Stimulated activated CD8-positive, alpha-beta memory T cell treated with anti-CD3 and anti-CD28 coated beads, Interleukin-2, amount 100 ng/mL, for 1 hour (primary cell): Measurements from ENCODE around the gene PEMT.

Experiments
- DNase-seq, 2 donors: peaks; one replicate each; pipeline ENCODE4 v3.0.0-alpha.2; 2020; ENCODE audit warnings: low read depth in 2 of 2

PEMT gene

GRCh38 chr17:17605083-17605728, 13.7 kb upstream of the PEMT start:
- no peak for DNase-seq

DNA sequence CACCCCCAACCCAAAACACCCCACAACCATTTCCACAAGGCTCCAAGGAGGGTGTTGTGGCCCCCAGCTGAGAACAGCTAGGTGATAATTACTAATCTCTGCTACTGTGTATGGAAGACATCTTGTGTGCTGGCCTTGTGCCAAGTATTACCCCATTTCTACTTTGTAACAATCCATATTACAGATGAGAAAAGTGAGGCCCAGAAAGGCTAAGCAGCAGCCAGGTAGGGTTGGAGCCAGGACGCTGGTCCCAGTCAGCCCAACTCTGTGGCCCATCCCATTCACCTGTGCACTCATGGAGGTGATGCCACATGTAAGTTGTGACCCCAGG, 12.4 kb upstream of the PEMT start:
- DNase-seq: no peak

GRCh38 chr17:17603178-17603894, 11.8 kb upstream of the PEMT start:
- no peak for DNase-seq

- DNase-seq: no peak
Measured at GRCh38 chr17:17599965-17600364, 8.5 kb upstream of the PEMT start.

GRCh38 chr17:17598003-17598402, 6.5 kb upstream of the PEMT start:
- DNase-seq: no peak

DNA sequence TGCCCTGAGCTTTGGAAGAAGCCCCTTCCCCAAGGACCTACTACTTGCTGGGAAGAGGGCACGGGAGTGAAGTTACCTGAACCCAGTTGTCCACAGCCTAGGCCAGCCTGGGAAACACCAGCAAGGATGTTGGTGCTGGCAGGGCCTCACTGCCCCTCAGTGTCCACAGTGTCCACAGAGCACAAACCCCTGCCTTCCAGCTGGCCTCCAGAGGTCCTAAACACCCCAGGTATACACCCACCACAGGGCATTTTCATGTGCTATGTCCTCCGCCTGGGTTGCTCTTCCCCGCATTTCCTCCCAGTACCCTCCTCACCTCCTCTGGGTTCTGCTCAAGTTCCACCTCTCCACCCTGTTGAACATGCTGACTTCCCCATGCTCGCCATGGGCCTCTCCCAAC, 4.2 kb upstream of the PEMT start:
- no peak for DNase-seq

GRCh38 chr17:17593222-17593620, 1.7 kb upstream of the PEMT start:
- no peak for DNase-seq

- DNase-seq: no peak
Measured at GRCh38 chr17:17590883-17591354, 589 bp downstream of the PEMT start.

DNA sequence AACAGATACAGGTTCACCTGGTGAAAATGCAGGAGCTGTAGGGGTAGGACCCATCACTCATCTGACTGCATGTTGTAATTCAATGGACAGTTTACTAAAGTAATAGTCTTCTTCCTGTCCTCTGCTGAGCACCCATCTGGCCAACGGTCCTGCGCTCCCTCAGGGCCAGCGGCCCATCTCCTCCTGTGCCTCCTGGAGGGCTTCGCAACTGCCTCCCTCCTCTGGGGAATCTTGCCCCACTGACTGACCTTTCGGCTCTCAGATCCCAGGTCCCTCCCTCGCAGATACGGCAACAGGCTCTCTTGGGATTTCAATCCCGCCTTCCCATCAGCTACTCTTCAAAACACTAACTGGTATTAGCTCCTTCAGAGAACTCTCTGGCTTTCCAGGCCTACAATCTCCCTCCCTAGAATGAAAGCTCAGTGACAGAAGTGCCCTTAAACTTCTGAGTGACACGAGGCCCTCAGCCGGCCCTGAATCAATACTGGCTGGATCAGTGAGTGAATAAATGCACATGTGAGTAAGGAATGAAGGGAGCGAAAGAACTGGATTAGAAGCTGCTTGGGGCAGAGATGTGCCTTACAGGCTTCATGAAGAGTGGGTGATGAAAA, 1.3 kb downstream of the PEMT start:
- no peak for DNase-seq

DNA sequence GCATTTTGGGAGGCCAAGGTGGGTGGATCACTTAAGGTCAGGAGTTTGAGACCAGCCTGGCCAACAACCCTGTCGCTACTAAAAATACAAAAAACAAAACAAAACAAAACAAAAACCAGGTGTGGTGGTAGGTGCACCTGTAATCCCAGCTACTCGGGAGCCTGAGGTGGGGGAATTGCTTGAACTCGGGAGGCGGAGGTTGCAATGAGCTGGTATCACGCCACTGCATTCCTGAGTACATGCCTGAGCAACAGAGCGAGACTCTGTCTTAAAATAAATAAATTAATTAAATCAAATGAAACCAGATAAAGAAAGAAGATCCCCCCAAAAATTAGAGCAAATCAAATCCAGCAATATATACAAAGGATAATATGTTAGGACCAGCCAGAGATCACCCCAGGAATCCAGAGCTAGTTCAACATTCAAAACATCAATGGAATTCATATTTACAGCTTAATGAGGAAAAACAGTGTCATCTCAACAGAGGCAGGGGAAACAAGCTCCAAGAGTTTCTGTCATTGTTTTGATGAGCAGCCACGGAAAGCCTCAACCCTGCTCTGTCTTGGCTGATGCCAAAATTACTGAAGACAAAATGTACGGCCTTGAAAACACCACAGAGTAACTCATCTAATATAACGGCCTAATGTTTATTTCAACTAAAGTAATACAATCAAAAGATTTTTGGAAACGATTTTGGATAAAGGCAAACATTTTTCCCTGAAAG, 3.7 kb downstream of the PEMT start:
- no peak for DNase-seq

DNA sequence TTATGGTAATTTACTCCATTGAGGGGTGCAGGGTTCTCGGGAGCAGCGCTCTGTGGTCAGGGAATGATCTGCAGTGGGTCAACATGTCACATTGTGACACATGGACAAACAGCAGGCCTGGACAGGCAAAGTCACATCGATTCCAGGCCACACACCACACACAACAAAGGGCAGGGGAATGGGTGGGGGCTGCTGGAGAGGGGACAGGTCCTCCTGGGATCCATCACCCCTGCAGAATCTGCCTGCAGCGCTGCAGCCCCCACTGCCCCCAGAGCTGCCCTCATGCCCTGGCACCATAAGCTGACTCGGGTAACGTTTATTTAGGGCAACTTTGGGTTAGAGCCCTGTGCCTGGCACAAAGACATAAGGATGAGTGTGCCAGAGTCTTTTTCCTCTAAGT, 9.1 kb downstream of the PEMT start:
- DNase-seq: no peak

GRCh38 chr17:17581509-17581908, 10.0 kb downstream of the PEMT start:
- no peak for DNase-seq

- no peak for DNase-seq
Measured at GRCh38 chr17:17580662-17581470, 10.6 kb downstream of the PEMT start.

- DNase-seq: no peak
Measured at GRCh38 chr17:17579691-17580090, 11.8 kb downstream of the PEMT start.

DNA sequence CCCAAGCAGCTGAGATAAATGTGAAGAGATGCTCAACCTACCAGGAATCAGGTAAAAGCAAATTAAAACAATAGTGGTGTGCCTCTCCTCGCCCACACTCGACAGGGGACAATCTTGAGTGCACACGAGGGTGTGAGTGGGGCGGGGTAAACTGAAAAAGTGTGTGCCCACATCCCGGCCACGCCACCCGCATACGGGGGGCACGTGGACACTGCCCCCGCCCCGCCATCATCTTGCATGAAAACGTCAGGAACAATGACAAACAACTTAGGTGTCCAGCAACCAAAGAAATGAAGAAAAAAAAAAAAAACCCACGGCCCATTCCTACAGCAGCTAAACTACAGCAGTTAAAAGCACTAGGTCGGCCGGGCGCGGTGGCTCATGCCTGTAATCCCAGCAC, 14.1 kb downstream of the PEMT start:
- no peak for DNase-seq

DNA sequence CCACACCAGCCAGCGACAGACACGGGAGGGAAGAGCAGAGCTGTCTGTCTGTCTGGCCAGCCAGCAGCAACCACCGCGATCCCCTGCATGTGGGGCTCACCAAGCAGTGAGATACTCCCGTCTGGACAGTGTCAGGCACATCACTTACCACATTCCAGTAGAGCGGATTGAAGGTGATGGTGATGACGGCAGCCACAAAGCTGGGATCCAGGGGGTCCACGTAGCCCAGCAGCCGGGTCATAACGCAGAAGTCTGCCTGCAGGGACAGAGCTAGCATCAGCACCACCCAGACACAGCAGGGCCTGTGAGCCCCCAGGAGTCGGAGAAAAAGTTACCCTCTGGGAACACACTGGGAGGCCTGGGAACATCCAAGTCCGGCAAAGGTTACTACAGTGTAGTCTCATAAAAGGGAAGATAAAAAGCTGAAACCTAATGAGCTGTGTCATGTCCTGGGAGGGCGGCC, 14.7 kb downstream of the PEMT start:
- DNase-seq: no peak

DNA sequence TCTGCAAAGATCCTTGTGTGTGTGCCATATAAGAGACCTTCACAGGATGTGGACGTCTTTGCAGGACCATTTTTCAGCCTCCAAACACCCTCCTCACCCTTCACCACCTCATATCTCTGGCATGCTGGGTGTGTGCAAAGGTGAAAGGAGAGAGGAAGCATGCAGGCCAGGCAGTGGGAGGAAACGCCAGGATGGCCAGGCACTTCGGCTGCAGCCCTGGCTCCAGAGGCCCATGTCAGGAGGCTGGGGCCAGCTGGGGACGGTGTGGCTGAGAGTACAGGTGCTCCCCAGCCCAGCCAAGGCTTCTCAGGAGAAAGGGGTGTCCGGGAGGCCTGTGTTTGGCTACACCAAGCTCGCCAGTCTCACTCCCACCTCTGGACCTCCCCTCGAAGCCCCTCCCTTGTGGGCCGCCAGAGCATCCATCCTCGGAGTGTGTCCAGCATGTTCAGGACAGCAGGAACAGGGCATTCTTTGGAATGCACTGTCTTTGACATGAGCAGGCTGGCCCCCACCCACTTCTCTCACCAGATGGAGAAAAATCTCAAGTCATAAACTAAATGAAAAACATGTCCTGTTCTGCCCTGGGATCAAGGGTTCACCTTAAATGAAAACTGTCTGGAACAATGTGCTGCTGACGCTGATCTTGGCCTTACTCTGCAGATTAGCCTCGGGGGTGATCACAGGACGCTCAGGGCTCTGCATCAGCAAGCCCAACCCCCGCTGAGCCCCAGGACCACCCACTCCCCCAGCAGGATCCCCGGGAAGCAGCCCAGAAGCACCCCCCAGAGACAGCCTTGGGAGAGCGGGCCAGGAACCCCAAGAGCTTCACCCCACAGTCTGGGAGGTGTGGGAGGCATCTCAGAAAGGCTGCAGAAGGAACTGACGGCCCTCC, 15.9 kb downstream of the PEMT start:
- DNase-seq: no peak

DNA sequence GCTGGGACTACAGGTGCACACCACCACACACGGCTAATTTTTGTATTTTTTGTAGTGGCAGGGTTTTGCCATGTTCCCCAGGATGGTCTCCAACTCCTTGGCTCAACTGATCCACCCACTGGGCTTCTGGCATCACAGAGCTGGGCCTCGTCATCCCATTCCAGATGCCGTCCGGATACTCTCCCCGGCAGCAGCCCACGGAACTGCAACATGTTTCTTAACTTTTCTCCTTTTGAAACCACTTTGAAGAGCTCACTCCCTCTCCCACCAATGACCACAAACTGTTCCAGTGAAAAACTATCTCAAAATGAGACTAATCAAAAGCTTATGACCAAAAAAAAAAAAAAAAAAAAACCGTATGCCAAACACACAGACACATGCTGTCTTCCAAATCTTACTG, 17.6 kb downstream of the PEMT start:
- DNase-seq: no peak

DNA sequence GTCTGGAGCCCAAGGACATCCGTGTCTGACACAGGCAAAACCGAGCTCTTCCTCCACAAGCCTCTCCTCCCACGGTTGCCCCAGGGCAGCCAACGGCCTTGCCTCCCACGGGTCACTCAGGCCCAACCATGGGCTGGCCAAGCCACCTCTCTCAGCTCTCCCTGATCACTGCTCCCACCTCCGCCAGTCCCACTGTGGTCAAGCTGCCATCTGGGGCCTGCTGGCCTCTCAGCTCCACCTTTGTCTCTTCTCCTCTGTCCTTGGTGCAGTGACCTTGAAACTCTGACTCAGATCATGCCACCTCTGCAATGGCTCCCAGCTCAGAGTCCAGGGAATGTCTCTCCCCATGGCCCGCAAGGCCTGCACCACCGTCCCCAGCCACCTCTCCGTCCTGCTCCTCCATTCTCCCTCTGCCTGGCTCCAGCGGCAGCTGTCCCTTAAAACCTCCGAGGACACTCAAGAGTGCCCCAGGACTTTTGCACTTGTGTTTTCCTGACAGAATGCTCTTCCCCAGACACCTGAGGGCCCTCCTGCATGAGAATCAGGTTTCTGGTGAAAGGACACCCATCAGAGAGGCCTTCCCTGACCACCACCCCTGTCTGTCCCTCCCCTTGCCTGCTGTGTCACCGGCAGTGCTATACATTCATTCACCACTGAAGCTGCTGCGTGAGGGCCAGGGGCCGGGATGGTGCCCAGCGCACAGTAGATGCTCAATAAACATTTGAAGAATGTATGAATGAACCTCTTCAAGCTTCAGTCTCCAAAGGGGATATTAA, 19.3 kb downstream of the PEMT start:
- no peak for DNase-seq
